GM13976 (cell line): Measurements from ENCODE around the gene TMEM240.
"Not testable (repeated sequence)": the region's sequence is repeated elsewhere in the genome, so short reads cannot be mapped to it uniquely, and the experiment has no call there.

Experiments used
- DNase-seq: peaks from one replicate; pipeline ENCODE4 v3.0.0; 2012; ENCODE audit warnings: low spot score
- in situ Hi-C: fragments of 300-500 bp; cut with MboI; formaldehyde crosslinking; loops from one replicate; pipeline ENCODE4 v1.12.0; 2022; ENCODE audit warnings: low sequenced_read_pairs, mixed read lengths, inconsistent platforms; ENCODE audit not compliant: unreplicated experiment
- TF ChIP-seq, protein P1 (sequence below): IDR thresholded peaks from 2 replicates; pipeline ENCODE4 v1.5.1; 2012; ENCODE audit warnings: borderline replicate concordance, mild to moderate bottlenecking; ENCODE audit not compliant: insufficient read depth; ENCODE audit errors: extremely low read depth, missing control alignments, control extremely low read depth

Gene TMEM240

GRCh38 chr1:1489861-1490260, 50.6 kb downstream of the TMEM240 start:
- in situ Hi-C loops = no loop called here
- no peak for DNase-seq
- TF ChIP-seq, protein P1, sequence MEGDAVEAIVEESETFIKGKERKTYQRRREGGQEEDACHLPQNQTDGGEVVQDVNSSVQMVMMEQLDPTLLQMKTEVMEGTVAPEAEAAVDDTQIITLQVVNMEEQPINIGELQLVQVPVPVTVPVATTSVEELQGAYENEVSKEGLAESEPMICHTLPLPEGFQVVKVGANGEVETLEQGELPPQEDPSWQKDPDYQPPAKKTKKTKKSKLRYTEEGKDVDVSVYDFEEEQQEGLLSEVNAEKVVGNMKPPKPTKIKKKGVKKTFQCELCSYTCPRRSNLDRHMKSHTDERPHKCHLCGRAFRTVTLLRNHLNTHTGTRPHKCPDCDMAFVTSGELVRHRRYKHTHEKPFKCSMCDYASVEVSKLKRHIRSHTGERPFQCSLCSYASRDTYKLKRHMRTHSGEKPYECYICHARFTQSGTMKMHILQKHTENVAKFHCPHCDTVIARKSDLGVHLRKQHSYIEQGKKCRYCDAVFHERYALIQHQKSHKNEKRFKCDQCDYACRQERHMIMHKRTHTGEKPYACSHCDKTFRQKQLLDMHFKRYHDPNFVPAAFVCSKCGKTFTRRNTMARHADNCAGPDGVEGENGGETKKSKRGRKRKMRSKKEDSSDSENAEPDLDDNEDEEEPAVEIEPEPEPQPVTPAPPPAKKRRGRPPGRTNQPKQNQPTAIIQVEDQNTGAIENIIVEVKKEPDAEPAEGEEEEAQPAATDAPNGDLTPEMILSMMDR = no peak

GRCh38 chr1:1489231-1489630, 51.2 kb downstream of the TMEM240 start:
- DNase-seq = no peak
- in situ Hi-C loops = no loop called here
- TF ChIP-seq, protein P1 = no peak

DNA sequence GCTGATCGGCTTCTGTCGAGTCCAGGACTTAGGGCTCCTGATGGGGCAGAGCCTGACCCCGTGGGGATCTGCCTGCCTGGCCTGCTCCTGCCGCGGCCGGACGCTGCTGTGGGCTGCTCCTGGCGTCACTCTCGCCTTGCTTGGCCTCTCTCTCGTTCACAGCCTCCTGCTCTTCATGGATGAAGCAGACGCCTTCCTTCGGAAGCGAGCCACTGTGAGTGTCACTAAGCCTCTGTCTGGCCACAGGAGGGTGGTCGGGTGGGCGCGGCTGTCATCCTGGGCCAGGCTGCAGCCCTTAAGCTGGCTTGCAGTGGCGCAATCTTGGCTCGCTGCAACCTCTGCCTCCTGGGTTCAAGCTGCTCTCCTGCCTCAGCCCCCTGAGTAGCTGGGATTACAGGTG, 52.7 kb downstream of the TMEM240 start:
- in situ Hi-C loops = no loop called here
- no peak for DNase-seq
- TF ChIP-seq, protein P1 = no peak

- in situ Hi-C loops, DNase-seq: not testable (repeated sequence)
These were observed 54.6 kb downstream of the TMEM240 start for GRCh38 chr1:1485755-1486317.

DNA sequence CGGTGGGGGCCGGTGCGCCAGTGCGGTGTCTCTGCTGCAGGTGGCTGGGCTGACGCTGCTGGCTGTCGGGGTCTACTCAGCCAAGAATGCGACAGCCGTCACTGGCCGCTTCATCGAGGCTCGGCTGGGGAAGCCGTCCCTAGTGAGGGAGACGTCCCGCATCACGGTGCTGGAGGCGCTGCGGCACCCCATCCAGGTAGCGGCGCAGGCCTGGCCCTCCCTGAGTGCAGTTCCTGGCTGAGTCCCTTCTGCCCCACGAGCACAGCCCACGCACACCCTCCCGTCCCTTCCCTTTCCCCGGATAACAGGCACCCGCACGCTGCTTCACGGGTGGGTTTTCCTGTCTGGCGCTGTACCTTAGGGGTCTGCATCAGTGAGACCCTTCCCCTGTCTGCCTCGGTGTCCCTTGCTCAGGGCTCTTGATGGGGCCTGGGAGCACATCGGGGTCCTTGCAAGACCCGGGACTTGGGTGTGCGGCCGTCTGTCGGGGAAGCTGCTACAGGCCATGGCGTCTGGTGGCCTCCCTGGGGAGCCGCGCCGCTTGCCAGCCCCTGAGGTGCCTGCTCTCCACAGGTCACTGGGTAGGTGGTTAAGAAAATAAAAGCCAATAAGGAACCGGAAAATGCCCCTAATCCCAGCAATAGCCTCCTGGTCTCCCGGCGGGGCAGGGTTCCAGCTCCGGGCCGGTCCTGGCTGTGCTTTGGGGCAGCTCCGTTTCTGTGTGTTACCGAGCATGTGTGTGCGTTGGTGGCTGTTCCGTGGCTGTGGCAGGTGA, 55.3 kb downstream of the TMEM240 start:
- DNase-seq, in situ Hi-C loops: not testable (repeated sequence)
